T-helper 1 cell treated with Interleukin-12 subunit alpha and Interleukin-12 subunit beta and Interleukin-4 antibody, amounts not matched to agents 30 μg/mL and 1 μg/mL, for 36 hours (primary cell): ENCODE data around the gene SGSM1.

Experiments used
- H3K27ac Mint-ChIP-seq: one replicate; pipeline ENCODE4 v1.8.0; 2021; ENCODE audit warnings: mild to moderate bottlenecking, mixed read lengths
- H3K27me3 Mint-ChIP-seq: one replicate; pipeline ENCODE4 v1.8.0; 2021; ENCODE audit warnings: low read depth, mixed read lengths
- H3K36me3 Mint-ChIP-seq: one replicate; pipeline ENCODE4 v1.8.0; 2021; ENCODE audit warnings: low read depth, mixed read lengths
- H3K4me1 Mint-ChIP-seq: one replicate; pipeline ENCODE4 v1.8.0; 2021; ENCODE audit warnings: low read depth, mixed read lengths
- H3K4me3 Mint-ChIP-seq: one replicate; pipeline ENCODE4 v1.8.0; 2021; ENCODE audit warnings: mild to moderate bottlenecking, moderate library complexity, mixed read lengths
- H3K9me3 Mint-ChIP-seq: one replicate; pipeline ENCODE4 v1.8.0; 2021; ENCODE audit warnings: mixed read lengths

Gene SGSM1

GRCh38 chr22:24930678-24931077, 124.7 kb downstream of the SGSM1 start:
- Mint-ChIP-seq H3K4me1 (no peaks in the 10 kb centered on the region), H3K27ac (no peak overlapping the region), H3K27me3 (peaks cover 20% of the 10 kb centered on the region), H3K36me3 (no peaks in the 10 kb centered on the region), H3K4me3 (no peak overlapping the region), H3K9me3 (no peaks in the 10 kb centered on the region)

DNA sequence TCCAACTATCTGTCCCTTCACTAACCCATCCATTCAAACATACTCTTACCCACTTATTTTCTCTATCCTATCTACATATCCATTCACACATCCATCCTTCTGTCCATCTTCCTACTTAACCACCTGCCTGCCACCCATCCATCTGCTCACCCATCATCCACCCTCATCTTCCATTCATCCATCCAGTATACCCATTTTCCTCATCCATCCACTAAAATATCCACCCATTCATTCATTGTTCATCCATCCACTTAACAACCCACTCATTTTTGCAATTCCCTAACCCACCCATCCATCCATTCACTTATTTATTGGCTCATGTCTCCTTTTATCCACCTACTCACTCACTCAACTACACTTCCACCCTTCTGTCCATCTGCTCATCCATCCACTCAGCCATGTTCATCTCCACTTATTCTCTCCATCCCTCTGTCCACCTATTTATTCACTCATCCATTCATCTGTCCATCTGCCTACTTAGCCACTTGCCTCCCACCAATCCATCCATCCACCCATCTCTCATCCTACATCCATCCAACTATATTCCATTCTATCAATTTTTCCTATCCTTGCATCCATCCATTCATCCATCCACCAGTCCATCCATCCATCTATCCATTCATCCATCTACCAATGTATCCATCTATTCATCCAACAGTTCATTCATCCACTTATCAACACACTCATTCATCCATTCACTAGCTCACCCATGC, 129.9 kb downstream of the SGSM1 start:
- Mint-ChIP-seq H3K36me3 (no peaks in the 10 kb centered on the region), H3K27ac (no peak overlapping the region), H3K4me3 (no peak overlapping the region), H3K27me3 (peaks cover 15% of the 10 kb centered on the region), H3K9me3 (no peaks in the 10 kb centered on the region), H3K4me1 (no peaks in the 10 kb centered on the region)

DNA sequence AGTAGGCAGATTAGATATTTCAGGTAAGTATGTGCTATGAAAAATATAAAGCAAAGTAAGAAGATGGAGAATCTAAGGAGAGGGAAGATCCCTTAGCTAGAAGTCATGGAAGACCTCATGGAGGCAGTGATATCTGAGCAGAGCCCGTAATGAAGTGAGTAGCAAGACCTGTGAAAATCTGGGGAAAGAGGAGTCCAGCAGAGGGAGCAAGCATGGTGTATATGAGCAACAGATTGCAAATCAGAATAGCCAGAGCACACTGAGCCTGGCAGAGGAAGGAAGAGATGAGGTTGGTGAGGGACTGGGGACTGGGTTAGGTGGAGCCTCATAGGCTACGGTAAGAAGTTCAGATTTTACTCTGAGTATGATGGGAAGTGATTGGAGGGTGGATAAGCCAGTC, 131.1 kb downstream of the SGSM1 start:
- peaks cover 6% of the 10 kb centered on the region for H3K27me3 Mint-ChIP-seq
- no peaks in the 10 kb centered on the region for H3K9me3 Mint-ChIP-seq
- no peaks in the 10 kb centered on the region for H3K36me3 Mint-ChIP-seq
- H3K27ac Mint-ChIP-seq: no peak overlapping the region
- no peaks in the 10 kb centered on the region for H3K4me1 Mint-ChIP-seq
- H3K4me3 Mint-ChIP-seq: no peak overlapping the region

DNA sequence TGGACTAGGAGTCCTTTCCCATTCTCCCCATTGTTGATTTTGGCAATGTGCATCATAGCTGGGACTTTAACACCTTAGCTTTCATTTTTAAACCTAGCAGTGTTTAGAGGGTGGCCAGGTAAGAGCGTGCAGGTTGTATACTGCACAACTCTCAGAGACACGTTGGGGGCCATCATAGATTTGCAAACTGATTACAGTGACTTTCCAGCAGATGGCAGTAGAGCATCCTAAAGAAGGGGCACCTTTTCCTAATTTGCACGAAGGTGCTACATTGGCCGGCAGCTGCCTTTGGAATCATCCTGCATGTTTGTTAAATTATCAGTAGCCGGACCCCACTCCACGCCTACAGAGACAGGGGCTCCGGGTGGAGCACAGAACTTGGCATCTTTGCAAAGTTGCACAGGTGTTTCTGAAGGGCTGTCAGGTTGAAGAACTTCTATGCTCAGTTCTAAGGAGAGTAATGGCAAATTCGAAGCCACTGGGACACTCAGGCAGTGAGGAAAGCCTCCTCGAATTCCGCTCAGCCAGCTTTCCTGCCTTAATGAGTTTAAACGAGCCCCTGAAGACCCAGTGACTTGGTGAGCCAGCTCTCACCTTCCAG, 132.8 kb downstream of the SGSM1 start:
- no peak overlapping the region for H3K27ac Mint-ChIP-seq
- H3K9me3 Mint-ChIP-seq: no peaks in the 10 kb centered on the region
- H3K27me3 Mint-ChIP-seq: peaks cover 4% of the 10 kb centered on the region
- H3K36me3 Mint-ChIP-seq: no peaks in the 10 kb centered on the region
- H3K4me1 Mint-ChIP-seq: no peaks in the 10 kb centered on the region
- H3K4me3 Mint-ChIP-seq: no peak overlapping the region

- Mint-ChIP-seq H3K27ac (no peak overlapping the region), H3K4me1 (peaks cover 4% of the 10 kb centered on the region), H3K4me3 (no peak overlapping the region), H3K9me3 (no peaks in the 10 kb centered on the region), H3K36me3 (no peaks in the 10 kb centered on the region), H3K27me3 (peaks cover 14% of the 10 kb centered on the region)
These were observed 136.3 kb downstream of the SGSM1 start for GRCh38 chr22:24942301-24942700.

DNA sequence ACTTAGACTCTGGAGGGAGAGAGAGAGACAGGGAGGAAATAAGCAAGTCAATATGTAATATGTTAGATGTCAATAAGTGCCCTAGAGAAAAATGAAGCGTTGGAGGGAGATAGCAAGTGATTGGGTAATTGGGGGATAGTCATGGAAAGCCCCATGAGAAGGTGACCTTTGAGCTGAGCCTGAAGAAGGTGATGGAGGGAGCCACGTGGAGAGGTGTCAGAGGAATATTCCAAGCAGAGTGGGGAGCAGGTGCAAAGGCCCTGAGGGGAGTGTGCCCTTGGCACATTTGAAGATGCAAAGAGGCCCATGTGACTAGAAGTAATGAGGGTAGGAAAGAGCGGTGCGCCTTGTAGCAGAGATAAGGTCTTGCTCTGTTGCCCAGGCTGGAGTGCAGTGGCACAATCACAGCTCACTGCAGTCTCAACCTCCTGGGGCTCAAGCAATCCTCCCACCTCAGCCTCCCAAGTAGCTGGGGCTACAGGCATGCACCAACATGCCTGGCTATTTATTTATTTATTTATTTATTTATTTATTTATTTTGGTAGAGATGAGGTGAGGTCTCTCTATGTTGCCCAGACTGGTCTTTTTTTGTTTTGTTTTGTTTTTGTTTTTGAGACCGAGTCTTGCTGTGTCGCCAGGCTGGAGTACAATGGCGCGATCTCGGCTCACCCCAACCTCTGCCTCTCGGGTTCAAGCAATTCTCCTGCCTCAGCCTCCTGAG, 138.4 kb downstream of the SGSM1 start:
- H3K27me3 Mint-ChIP-seq: peaks cover 24% of the 10 kb centered on the region
- H3K4me3 Mint-ChIP-seq: no peak overlapping the region
- peaks cover 6% of the 10 kb centered on the region for H3K4me1 Mint-ChIP-seq
- H3K27ac Mint-ChIP-seq: no peak overlapping the region
- no peaks in the 10 kb centered on the region for H3K36me3 Mint-ChIP-seq
- H3K9me3 Mint-ChIP-seq: no peaks in the 10 kb centered on the region

- Mint-ChIP-seq H3K27ac (no peak overlapping the region), H3K9me3 (no peaks in the 10 kb centered on the region), H3K4me3 (no peak overlapping the region), H3K4me1 (peaks cover 14% of the 10 kb centered on the region), H3K36me3 (no peaks in the 10 kb centered on the region), H3K27me3 (peaks cover 34% of the 10 kb centered on the region)
These were observed 139.4 kb downstream of the SGSM1 start for GRCh38 chr22:24945430-24945829.

DNA sequence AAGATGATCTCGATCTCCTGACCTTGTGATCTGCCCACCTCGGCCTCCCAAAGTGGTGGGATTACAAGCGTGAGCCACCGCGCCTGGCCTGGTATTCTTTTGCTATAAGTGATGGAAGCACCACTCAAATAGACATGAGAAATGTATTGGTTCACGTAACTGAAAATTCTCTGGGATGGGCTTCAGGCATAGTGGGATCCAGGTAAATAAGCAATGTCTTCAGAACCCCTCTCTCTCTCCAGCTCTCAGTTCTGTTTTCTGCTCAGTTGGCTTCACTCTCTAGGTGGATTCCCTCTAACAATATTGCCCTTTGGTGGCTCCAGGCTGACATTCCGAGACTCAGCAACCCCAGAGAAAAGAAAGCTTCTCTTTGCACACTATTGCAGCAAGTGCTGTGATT, 141.4 kb downstream of the SGSM1 start:
- H3K27me3 Mint-ChIP-seq: peaks cover 44% of the 10 kb centered on the region
- no peaks in the 10 kb centered on the region for H3K36me3 Mint-ChIP-seq
- H3K4me1 Mint-ChIP-seq: peaks cover 22% of the 10 kb centered on the region
- H3K9me3 Mint-ChIP-seq: no peaks in the 10 kb centered on the region
- H3K27ac Mint-ChIP-seq: no peak overlapping the region
- no peak overlapping the region for H3K4me3 Mint-ChIP-seq

DNA sequence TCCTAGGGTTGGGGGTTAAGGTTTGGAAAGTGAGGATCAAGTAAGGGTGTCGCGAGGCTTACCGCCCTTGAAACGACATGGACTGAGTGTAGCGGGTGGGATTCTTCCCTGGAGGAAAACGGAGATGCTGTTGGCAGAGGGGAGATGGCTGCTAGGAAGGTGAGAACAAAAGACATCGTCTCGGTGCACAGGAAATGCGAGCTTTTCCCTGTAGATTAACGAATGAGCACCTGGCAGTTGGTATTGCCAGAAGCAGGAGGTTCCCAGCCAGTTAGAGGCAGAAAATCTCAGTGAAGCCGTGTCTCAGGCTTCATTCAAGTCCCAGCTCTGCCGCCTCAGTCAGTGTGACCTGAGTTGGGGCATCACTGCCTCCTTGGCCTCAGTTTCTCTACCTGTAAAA, 141.9 kb downstream of the SGSM1 start:
- Mint-ChIP-seq H3K27me3 (peaks cover 46% of the 10 kb centered on the region), H3K27ac (no peak overlapping the region), H3K4me1 (peaks cover 22% of the 10 kb centered on the region), H3K9me3 (no peaks in the 10 kb centered on the region), H3K4me3 (no peak overlapping the region), H3K36me3 (no peaks in the 10 kb centered on the region)

- Mint-ChIP-seq H3K4me1 (peaks cover 25% of the 10 kb centered on the region), H3K36me3 (peaks cover 1% of the 10 kb centered on the region), H3K27ac (no peak overlapping the region), H3K9me3 (no peaks in the 10 kb centered on the region), H3K27me3 (peaks cover 51% of the 10 kb centered on the region), H3K4me3 (no peak overlapping the region)
These were observed 142.6 kb downstream of the SGSM1 start for GRCh38 chr22:24948356-24949202.

- H3K4me1 Mint-ChIP-seq: peaks cover 25% of the 10 kb centered on the region
- no peaks in the 10 kb centered on the region for H3K9me3 Mint-ChIP-seq
- no peak overlapping the region for H3K27ac Mint-ChIP-seq
- peaks cover 1% of the 10 kb centered on the region for H3K36me3 Mint-ChIP-seq
- peaks cover 60% of the 10 kb centered on the region for H3K27me3 Mint-ChIP-seq
- H3K4me3 Mint-ChIP-seq: no peak overlapping the region
These were observed 144.4 kb downstream of the SGSM1 start for GRCh38 chr22:24950272-24950902.

DNA sequence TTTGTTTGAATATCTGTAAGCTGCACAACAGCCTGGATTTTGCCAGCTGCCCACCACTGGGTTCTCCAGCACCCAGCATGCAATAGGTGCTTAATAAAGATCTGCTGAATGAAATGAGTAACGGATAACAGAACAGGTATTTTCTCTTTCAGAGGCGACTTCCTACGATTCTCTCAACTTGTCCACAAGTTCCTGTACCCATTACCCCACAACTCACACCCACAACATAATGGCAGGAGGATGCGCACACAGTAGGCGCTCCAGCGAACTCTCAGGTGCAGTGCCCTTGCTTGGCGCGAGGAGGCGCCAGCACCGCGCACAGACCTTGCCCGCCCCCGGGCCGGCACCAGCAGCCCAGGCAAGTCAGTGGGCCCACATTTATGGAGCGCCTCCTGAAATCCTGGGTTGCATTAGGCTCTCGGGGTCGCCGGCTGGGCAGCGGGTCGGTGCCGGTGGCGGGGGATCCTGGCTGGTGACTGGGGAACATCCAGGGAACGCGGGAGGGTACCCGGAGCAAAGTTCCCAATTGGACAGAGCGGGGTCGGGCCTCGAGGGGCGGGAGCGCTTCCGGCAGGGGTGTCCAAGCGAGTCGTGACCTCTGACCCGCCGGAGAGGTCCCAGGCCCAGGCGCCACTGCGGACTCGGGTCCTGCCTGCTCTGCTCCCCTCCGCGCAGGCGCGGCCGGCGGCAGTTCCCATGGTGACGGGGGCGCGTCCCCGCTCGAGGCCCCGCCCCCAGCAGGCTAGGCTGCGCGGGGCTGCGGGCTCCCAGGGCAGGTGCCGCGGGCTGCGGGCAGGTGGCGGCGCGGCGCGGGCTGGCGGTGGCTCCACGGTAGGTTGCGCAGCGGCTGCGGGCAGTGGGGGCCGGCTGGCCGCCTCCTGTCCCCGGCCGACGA, 146.2 kb downstream of the SGSM1 start, which contains the start of gene KIAA1671:
TSS of gene KIAA1671 (plus strand) at position 775 of the 895 bp plus-strand sequence. CDS start 75,284 bp downstream, outside the sequence.
- Mint-ChIP-seq H3K4me3 (peak within 1 kb of the TSS; percentile 84), H3K27me3 (peaks cover 68% of the 10 kb centered on the region), H3K27ac (peak within 1 kb of the TSS; percentile 33), H3K9me3 (no peaks in the 10 kb centered on the region), H3K36me3 (peaks cover 1% of the 10 kb centered on the region), H3K4me1 (peaks cover 21% of the 10 kb centered on the region)

GRCh38 chr22:24952837-24953383, 146.9 kb downstream of the SGSM1 start:
- H3K9me3 Mint-ChIP-seq: no peaks in the 10 kb centered on the region
- H3K27ac Mint-ChIP-seq: no peak overlapping the region
- H3K4me3 Mint-ChIP-seq: peak overlapping the region; percentile 84
- peaks cover 62% of the 10 kb centered on the region for H3K27me3 Mint-ChIP-seq
- H3K36me3 Mint-ChIP-seq: peaks cover 1% of the 10 kb centered on the region
- H3K4me1 Mint-ChIP-seq: peaks cover 19% of the 10 kb centered on the region
